Body of pancreas (tissue), 4 donors: ENCODE results near the gene SRGAP2C. TPM values are rescaled to one million over a fixed set of nuclear protein-coding genes. Genes with fewer than 3 reads are reported as not detected.
"Not testable (repeated sequence)": the region's sequence is repeated elsewhere in the genome, so short reads cannot be mapped to it uniquely, and the experiment has no call there.

ENCODE experiments used
- ATAC-seq: fragments of 150-250 bp; one replicate; pipeline ENCODE4 v1.9.1; 2016
- DNase-seq, 4 donors: peaks; one replicate each; pipeline ENCODE4 v3.0.0-alpha.2; 2019
- H3K27ac ChIP-seq, 4 donors: fragments of 200-600 bp; sonication (generic); 1 replicate in 3 of 4; 2 replicates in 1 of 4; pipeline versions ENCODE4 v1.5.1 to v1.6.1; 2016 to 2019; ENCODE audit warnings: mild to moderate bottlenecking in 1 of 4, mixed read lengths in 1 of 4, moderate library complexity in 1 of 4
- H3K27me3 ChIP-seq, 2 donors: fragments of 200-600 bp; sonication (generic); one replicate each; pipeline ENCODE4 v1.6.0; 2016; ENCODE audit warnings: mild to moderate bottlenecking in 1 of 2
- H3K36me3 ChIP-seq, 2 donors: fragments of 200-600 bp; sonication (generic); replicated peaks in 1 of 2; 2 replicates each; pipeline ENCODE4 v1.5.1; 2016; ENCODE audit warnings: low read depth in 2 of 2; ENCODE audit not compliant: insufficient read depth in 1 of 2
- H3K4me1 ChIP-seq: fragments of 200-600 bp; sonication (generic); one replicate; pipeline ENCODE4 v1.6.0; 2016
- H3K4me3 ChIP-seq, 2 donors: fragments of 200-600 bp; sonication (generic); 1 replicate in 1 of 2; 2 replicates in 1 of 2; pipeline ENCODE4 v1.5.1; 2016 to 2019
- H3K9me3 ChIP-seq, 3 donors: fragments of 200-600 bp; sonication (generic); 1 replicate in 2 of 3; 2 replicates in 1 of 3; pipeline ENCODE4 v1.5.1; 2016
- WGBS, 2 donors: methylation state at CpG; one replicate each; pipeline ENCODE4 v1.1.5; 2017; 5-methylcytosine and 5-hydroxymethylcytosine counted together
- intact Hi-C: fragments of 100-400 bp; cut with DNase I; formaldehyde crosslinking; loops from one replicate; pipeline ENCODE4 v1.15.1; 2023
- total RNA-seq, 2 donors: library from RNA; depleted of rRNA; stranded (reverse); fragments of >200 nt; gene quantifications; one replicate each; pipeline ENCODE4 v1.1.0, GENCODE V29; 2016

SRGAP2C gene
- total RNA-seq, 2 donors from 2014 or later: 4.6 to 9.3 TPM

DNA sequence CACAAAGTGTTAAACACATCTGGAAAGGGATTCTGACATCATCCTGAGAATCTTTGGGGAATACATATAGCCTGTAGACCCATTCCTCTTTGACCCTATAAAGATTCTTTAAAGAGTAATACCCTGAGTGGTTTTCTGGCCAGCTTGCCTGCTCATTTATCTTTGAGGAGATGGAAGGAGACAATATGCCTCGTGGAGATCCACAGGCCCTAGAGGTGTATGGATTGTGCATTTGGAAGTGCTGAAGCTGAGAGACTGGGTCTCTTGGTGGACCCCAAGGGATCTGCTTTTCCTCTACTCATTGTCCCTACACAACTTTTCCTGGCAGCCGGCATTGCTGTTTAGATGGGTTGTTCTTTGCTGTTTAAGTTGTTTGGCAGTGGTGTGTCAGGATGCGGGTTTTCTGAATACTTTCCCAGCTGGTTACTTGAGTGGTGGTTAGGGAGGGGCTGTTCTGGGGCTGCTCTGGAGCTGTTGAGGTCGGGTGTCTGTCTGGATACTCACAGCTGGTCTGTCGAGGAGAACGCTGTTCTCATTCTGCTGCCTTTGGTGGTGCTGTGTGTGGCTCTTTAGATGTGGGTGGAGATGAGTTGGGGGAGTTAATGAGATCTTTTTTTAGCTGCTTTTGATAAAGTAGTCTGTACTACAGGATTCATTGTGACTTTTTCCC lies 49.5 kb downstream of the SRGAP2C start:
- H3K36me3 ChIP-seq, H3K27ac ChIP-seq, H3K4me3 ChIP-seq, H3K9me3 ChIP-seq, DNase-seq, intact Hi-C loops, H3K4me1 ChIP-seq, H3K27me3 ChIP-seq, ATAC-seq: not testable (repeated sequence)
- WGBS, 2 donors: no CpG with 5 or more reads among the region's 6 CpGs

- WGBS, 2 donors: 33 to 100% methylated on average over 1 of the region's 1 CpG
- H3K36me3 ChIP-seq, H3K27me3 ChIP-seq, H3K9me3 ChIP-seq, H3K27ac ChIP-seq, H3K4me3 ChIP-seq, intact Hi-C loops, H3K4me1 ChIP-seq, DNase-seq, ATAC-seq: not testable (repeated sequence)
Observed at GRCh38 chr1:121238384-121238783, 53.6 kb downstream of the SRGAP2C start.

DNA sequence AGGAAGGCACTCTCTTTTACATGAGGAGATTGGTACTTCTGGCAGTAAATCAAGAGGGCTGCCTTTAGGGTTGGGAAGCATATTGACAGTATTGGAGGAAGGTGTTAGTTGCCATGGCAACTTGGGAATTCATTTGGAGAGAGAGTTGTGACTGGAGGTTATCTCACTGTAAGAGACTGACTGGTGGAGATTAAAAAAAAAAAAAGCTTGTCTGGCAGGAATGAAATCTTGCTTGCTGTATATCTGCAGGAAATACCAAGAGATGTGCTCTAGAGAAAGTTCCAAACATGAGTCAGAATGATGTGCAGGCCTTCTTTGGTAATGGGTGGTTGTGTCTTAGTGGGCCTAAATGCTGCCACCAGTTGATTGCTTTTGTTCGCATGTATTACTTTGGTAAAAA lies 59.1 kb downstream of the SRGAP2C start:
- H3K36me3 ChIP-seq, H3K27ac ChIP-seq, H3K27me3 ChIP-seq, H3K4me1 ChIP-seq, intact Hi-C loops, H3K9me3 ChIP-seq, H3K4me3 ChIP-seq, ATAC-seq, DNase-seq: not testable (repeated sequence)
- no CpG with 5 or more reads among the region's 1 CpG for WGBS, 2 donors

DNA sequence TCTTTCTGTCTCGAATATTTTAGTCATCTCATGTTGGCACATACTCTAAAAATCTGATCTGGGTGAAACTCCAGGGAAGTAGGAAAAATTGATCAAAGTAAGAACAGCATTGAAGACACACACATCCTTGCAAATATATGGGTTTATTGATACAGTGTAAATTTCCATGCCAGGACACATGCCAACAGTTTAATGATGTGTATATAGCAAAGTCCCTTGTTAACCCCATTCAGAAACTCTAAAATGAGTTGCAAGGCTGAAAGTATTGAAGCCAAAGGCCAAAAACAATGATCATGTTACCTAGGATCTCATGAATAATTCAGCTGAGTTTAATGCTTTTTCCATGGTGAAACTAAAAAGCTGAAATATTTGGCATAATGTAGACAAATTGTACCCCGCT lies 61.6 kb downstream of the SRGAP2C start:
- H3K27me3 ChIP-seq, H3K4me3 ChIP-seq, H3K36me3 ChIP-seq, ATAC-seq, H3K9me3 ChIP-seq, DNase-seq, H3K4me1 ChIP-seq, intact Hi-C loops, H3K27ac ChIP-seq: not testable (repeated sequence)
- no CpG with 5 or more reads among the region's 2 CpGs for WGBS, 2 donors

DNA sequence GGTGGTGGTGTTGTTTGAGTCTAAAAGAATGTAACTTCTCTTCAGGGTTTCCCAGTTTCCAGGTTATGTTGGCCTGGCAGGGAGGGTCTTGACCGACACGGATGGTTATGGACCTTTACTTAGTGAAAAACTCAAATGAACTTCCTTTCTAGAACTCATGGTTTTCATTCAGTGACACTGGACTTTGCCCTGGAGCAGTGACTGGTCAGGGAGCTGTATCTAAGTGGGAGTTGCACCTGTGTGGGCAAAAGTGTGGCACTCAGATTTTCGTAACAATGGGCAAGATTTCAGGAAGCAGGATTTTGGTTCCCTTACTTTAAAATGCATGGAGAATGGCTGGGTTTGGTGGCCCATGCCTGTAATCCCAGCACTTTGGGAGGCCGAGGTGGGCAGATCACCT lies 67.9 kb downstream of the SRGAP2C start:
- H3K36me3 ChIP-seq, H3K4me3 ChIP-seq, intact Hi-C loops, H3K27ac ChIP-seq, H3K27me3 ChIP-seq, ATAC-seq, H3K9me3 ChIP-seq, H3K4me1 ChIP-seq, DNase-seq: not testable (repeated sequence)
- WGBS, 2 donors: no CpG with 5 or more reads among the region's 4 CpGs

DNA sequence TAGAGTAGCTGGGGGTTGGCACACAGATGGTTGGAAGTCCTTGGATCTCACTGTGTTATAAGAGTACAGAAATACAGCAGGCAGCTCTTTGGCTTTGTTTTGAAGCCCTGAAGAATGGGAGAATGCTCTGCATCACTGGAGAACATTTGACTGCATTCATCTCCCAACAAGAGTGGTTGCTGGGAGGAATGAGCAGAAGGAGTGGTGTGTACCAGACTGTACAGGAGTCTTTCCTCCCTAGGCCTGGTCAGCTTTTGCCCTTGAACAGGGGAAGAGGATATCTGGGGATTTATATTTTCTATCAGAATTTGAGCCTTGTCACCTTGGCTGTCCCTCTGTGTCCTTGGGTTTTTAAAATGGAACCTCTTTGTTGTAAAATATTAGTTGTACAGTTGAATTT lies 69.8 kb downstream of the SRGAP2C start:
- DNase-seq, H3K4me3 ChIP-seq: not testable (repeated sequence)

DNA sequence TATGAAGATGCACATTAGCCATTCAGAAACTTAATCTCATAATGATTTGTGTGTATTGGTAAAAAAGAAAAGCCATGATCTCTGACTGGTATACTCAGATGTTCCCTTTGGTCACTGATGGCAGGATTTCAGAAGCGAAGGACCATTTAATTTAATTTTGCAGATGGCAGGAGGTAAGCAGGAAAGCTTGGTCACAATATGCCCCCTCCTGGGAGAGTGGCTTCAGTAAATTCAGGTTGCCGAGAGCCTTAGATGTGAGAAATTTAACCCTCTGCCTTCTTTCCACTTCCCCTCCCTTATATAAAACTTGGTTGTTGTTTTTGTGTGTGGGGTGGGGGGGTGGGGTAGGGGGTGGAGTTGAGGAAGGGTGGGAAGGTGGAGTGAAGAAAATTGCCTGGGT lies 72.9 kb downstream of the SRGAP2C start:
- H3K9me3 ChIP-seq, H3K4me1 ChIP-seq, intact Hi-C loops, H3K27me3 ChIP-seq, H3K36me3 ChIP-seq, H3K27ac ChIP-seq, DNase-seq, ATAC-seq, H3K4me3 ChIP-seq: not testable (repeated sequence)
- no CpG with 5 or more reads among the region's 2 CpGs for WGBS, 2 donors

More for the DNA sequence above, 69.8 kb downstream of the SRGAP2C start:
- intact Hi-C loops, H3K27me3 ChIP-seq, ATAC-seq, H3K27ac ChIP-seq, H3K4me1 ChIP-seq, H3K9me3 ChIP-seq, H3K36me3 ChIP-seq: not testable (repeated sequence)

- H3K4me1 ChIP-seq, H3K27ac ChIP-seq, H3K4me3 ChIP-seq, H3K9me3 ChIP-seq, H3K27me3 ChIP-seq, intact Hi-C loops, ATAC-seq, DNase-seq, H3K36me3 ChIP-seq: not testable (repeated sequence)
- 100% methylated on average over 1 of the region's 2 CpGs; no CpG with 5 or more reads in 1 of the 2 donors for WGBS, 2 donors
Observed at GRCh38 chr1:121258134-121258533, 73.4 kb downstream of the SRGAP2C start.

DNA sequence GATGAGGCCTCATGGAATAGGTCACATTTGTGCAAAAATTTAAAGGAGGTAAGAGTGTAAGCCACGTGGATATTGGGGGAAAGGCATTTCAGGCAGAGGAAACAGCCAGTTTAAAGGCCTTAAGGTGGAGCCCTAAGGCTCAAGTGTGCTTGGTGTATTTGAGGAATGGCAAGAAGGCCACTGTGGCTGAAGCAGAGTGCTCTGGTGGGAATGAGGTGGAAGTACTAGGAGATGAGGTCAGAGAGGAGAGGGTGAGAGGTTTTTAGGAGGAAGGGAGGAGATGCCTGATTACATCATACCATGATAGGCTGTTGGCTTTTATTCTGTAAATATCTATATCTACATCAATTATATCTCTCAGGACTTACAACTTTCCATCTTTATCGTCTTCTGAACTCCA lies 75.4 kb downstream of the SRGAP2C start:
- ATAC-seq: not testable (repeated sequence)

DNA sequence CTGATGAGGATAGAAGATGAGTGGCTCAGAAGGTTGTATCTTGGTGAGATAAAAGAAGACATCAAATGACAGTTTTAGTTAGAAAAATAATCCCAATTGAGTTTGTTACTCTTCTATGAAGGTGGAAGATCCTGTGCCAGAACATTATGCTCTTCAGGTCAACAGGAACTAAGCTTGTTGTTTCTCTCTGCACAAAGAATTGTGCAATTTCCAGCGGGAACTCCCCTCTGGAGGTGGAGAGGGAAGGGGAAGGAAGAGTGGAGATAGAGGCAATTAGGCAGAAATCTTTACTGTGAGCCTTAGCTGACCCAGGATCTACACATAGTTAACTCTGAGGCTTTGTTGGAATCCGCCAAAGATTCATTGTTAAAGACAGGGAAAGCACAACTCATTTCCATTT lies 77.4 kb downstream of the SRGAP2C start:
- no CpG with 5 or more reads among the region's 2 CpGs for WGBS, 2 donors
- intact Hi-C loops, DNase-seq, H3K9me3 ChIP-seq, H3K36me3 ChIP-seq, H3K4me1 ChIP-seq, H3K4me3 ChIP-seq, H3K27ac ChIP-seq, H3K27me3 ChIP-seq, ATAC-seq: not testable (repeated sequence)

More for the DNA sequence above, 75.4 kb downstream of the SRGAP2C start:
- H3K27ac ChIP-seq, DNase-seq, H3K9me3 ChIP-seq, intact Hi-C loops, H3K4me1 ChIP-seq, H3K36me3 ChIP-seq, H3K27me3 ChIP-seq, H3K4me3 ChIP-seq: not testable (repeated sequence)
- 63 to 86% methylated on average over 2 of the region's 2 CpGs for WGBS, 2 donors

DNA sequence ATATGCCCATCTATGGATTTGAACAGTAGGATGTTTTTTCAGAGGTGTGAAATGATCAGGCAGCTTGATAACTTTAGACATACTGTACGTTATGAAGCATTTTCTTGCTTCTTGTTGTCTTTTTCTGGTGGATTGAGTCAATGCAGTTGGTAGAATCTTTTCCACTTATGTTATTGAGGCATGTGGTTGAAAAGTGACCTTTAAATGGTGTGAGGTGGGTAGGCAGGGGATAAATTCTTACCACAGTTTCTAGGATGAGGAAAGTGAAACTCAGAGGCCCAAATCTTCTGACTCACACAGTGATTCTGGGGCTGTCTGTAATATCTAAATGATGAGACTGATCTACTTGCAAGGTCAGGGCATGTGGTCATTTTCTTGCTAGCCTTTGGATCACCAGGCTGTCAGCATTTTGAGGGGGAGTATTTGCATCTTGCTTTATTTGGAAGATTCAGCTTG lies 79.0 kb downstream of the SRGAP2C start:
- ATAC-seq, H3K4me3 ChIP-seq, H3K27me3 ChIP-seq, intact Hi-C loops, H3K27ac ChIP-seq, H3K36me3 ChIP-seq, DNase-seq, H3K4me1 ChIP-seq, H3K9me3 ChIP-seq: not testable (repeated sequence)
- no CpG with 5 or more reads among the region's 1 CpG for WGBS, 2 donors

DNA sequence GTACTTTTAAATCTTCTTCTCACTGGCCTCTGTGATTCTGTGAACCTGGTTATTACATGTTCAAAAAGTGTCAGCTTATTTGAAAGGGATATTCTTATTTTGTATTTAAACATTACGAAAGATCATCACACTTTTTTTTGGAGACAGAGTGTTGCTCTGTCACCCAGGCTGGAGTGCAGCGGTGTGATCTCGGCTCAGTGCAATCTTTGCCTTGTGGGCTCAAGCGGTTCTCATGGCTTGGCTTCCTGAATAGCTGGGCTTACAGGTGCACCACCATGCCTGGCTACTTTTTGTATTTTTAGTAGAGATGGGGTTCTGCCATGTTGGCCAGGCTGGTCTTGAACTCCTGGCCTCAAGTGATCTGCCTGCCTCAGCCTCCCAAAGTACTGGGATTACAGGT lies 82.3 kb downstream of the SRGAP2C start:
- H3K36me3 ChIP-seq, H3K4me1 ChIP-seq, H3K4me3 ChIP-seq, H3K27me3 ChIP-seq, H3K9me3 ChIP-seq, intact Hi-C loops, H3K27ac ChIP-seq, DNase-seq, ATAC-seq: not testable (repeated sequence)
- WGBS, 2 donors: 100% methylated on average over 3 of the region's 4 CpGs; no CpG with 5 or more reads in 1 of the 2 donors
